ENCODE data around the gene ADAR. TPM values are rescaled to one million over a fixed set of nuclear protein-coding genes. Genes with fewer than 3 reads are reported as not detected.
A peak's percentile ranks its signal among the peaks of the same experiment; 100 is the strongest.

ADAR gene
- total RNA-seq, 8 experiments from 2014 or later: 56.8 to 127 (median 96.1) TPM

- H3K4me1 ChIP-seq (replicated peaks in 1 of 2): no peaks in the 10 kb centered on the region
- 80 to 100% (median 97%) methylated on average over 1 to 7 of the region's 10 CpGs; no CpG with 5 or more reads in 3 of the 10 experiments for WGBS, 10 experiments
- no peak overlapping the region for H3K4me3 ChIP-seq
- in situ Hi-C loops (cut with MboI; ENCODE audit: low pct_unique_long_range_greater_than_20kb in 2 of 9, low sequenced_read_pairs in 9 of 9, unreplicated experiment in 9 of 9): no loop called here
- ATAC-seq (replicated peaks in 6 of 8): no peak
- H3K27ac ChIP-seq: no peak overlapping the region
Measured at GRCh38 chr1:154589780-154590179, 18.2 kb downstream of the ADAR start.

DNA sequence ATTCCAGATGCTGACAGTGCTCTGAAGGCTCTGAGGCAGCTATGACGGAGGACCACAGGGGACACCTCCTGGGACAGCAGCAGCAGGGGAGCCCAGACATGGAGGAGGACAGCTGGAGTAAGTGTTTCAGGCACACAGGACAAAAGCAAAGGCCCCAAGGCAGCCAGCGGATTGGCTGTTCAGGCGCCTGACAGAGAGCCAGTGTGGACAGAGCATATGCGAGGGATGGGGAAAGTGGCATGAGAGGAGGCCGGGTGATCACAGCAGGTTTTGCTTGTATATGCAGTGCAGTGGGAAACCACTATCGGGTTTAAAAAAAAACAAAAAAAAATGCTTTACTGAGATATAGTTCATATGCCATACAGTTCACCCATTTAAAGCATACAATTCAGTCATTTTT is 21.3 kb downstream of the ADAR start:
- no peak overlapping the region for H3K27ac ChIP-seq
- 86 to 100% (median 93%) methylated on average over 1 to 6 of the region's 6 CpGs; no CpG with 5 or more reads in 1 of the 10 experiments for WGBS, 10 experiments
- H3K4me1 ChIP-seq (replicated peaks in 1 of 2): no peaks in the 10 kb centered on the region
- in situ Hi-C loops (cut with MboI; ENCODE audit: low pct_unique_long_range_greater_than_20kb in 2 of 9, low sequenced_read_pairs in 9 of 9, unreplicated experiment in 9 of 9): no loop called here
- no peak for ATAC-seq (replicated peaks in 6 of 8)
- no peak overlapping the region for H3K4me3 ChIP-seq

DNA sequence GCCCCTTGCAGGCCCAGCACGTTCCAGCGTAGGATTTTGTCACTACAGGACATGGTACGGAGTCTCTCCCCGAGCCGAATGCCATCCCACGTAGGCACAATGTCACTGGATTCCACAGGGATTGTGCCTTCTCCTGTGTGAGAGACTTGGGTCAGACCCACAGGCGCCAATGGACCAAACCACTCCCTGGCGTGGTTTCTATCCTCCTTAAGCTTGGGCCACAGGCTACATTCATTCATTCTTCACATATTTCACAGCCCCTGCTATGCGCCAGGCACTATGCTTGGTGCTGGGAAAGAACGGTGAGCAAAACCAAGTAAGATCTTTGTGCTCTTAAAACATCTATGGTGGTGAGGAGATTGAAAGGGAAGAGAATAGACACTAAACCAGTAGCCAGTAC is 21.8 kb downstream of the ADAR start:
- in situ Hi-C loops (cut with MboI; ENCODE audit: low pct_unique_long_range_greater_than_20kb in 2 of 9, low sequenced_read_pairs in 9 of 9, unreplicated experiment in 9 of 9): no loop called here
- ATAC-seq (replicated peaks in 6 of 8): no peak
- 87 to 100% (median 92%) methylated on average over 1 to 10 of the region's 10 CpGs; no CpG with 5 or more reads in 3 of the 10 experiments for WGBS, 10 experiments
- H3K4me3 ChIP-seq: no peak overlapping the region
- H3K27ac ChIP-seq: no peak overlapping the region
- H3K4me1 ChIP-seq (replicated peaks in 1 of 2): no peaks in the 10 kb centered on the region

GRCh38 chr1:154584267-154584994 is 23.6 kb downstream of the ADAR start:
- ATAC-seq (replicated peaks in 6 of 8): peak in 2 of 8 experiments; percentile 64 to 94
- in situ Hi-C loops (cut with MboI; ENCODE audit: low pct_unique_long_range_greater_than_20kb in 2 of 9, low sequenced_read_pairs in 9 of 9, unreplicated experiment in 9 of 9): no loop called here
- no peak overlapping the region for H3K4me3 ChIP-seq
- WGBS, 10 experiments: 49 to 100% (median 93%) methylated on average over 2 to 9 of the region's 9 CpGs; no CpG with 5 or more reads in 1 of the 10 experiments
- H3K4me1 ChIP-seq (replicated peaks in 1 of 2): no peaks in the 10 kb centered on the region
- H3K27ac ChIP-seq: no peak overlapping the region

DNA sequence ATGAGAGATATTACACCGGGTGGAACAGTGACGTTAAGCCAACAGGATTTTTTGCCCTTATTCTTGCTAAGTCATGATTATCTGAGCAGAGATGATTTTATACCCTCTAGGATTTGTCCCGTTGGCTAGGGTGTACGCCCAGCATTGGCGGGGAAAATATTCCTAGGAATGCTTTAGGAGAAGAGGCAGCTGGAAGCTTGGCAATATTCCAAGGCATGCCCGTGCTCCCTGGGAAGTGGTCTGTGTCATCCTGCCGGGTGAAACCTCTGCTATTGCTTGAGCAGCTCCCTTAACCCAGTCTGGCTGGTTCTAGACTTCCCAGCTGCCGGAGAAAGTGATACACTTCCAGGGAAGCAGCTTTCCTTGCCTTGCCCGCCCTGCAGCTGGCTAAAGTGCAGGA is 24.2 kb downstream of the ADAR start:
- Histone ChIP-seq H3K27ac (no peak overlapping the region), H3K4me1 (replicated peaks in 1 of 2) (no peaks in the 10 kb centered on the region), H3K4me3 (no peak overlapping the region)
- WGBS, 10 experiments: 60 to 95% (median 82%) methylated on average over 1 to 9 of the region's 9 CpGs; no CpG with 5 or more reads in 1 of the 10 experiments
- in situ Hi-C loops (cut with MboI; ENCODE audit: low pct_unique_long_range_greater_than_20kb in 2 of 9, low sequenced_read_pairs in 9 of 9, unreplicated experiment in 9 of 9): no loop called here
- ATAC-seq (replicated peaks in 6 of 8): peak in 1 of 8 experiments; percentile 15

DNA sequence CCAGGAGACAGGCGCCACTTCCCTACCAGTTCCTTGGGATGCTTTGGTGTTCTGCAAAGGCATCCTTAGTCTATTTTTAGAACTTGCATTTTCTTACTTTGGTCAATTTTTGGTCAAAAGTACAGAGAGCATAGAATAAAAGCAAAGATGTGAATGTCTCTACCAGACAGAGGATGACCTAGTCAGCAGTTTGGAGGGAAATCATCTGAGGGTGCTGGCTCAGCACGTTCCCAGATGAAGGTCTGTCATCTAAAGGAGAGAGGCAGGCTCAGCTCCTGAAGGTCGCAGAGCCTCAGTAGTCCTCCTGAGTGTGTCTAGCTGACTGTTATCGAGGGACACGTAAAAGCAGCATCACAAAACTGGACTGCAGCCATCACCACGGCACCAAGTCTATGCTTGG is 25.1 kb downstream of the ADAR start:
- in situ Hi-C loops (cut with MboI; ENCODE audit: low pct_unique_long_range_greater_than_20kb in 2 of 9, low sequenced_read_pairs in 9 of 9, unreplicated experiment in 9 of 9): no loop called here
- ATAC-seq (replicated peaks in 6 of 8): no peak

GRCh38 chr1:154581766-154582165 is 26.2 kb downstream of the ADAR start:
- no peaks in the 10 kb centered on the region for H3K4me1 ChIP-seq (replicated peaks in 1 of 2)
- WGBS, 10 experiments: 0 to 100% (median 0%) methylated on average over 1 to 3 of the region's 3 CpGs; no CpG with 5 or more reads in 5 of the 10 experiments
- H3K27ac ChIP-seq: no peak overlapping the region
- in situ Hi-C loops (cut with MboI; ENCODE audit: low pct_unique_long_range_greater_than_20kb in 2 of 9, low sequenced_read_pairs in 9 of 9, unreplicated experiment in 9 of 9): no loop called here
- no peak for ATAC-seq (replicated peaks in 6 of 8)
- H3K4me3 ChIP-seq: no peak overlapping the region

More for the DNA sequence above, 25.1 kb downstream of the ADAR start:
- Histone ChIP-seq H3K4me3 (no peak overlapping the region), H3K27ac (no peak overlapping the region), H3K4me1 (replicated peaks in 1 of 2) (no peaks in the 10 kb centered on the region)
- WGBS, 10 experiments: 70 to 100% (median 94%) methylated on average over 1 to 5 of the region's 6 CpGs; no CpG with 5 or more reads in 2 of the 10 experiments

DNA sequence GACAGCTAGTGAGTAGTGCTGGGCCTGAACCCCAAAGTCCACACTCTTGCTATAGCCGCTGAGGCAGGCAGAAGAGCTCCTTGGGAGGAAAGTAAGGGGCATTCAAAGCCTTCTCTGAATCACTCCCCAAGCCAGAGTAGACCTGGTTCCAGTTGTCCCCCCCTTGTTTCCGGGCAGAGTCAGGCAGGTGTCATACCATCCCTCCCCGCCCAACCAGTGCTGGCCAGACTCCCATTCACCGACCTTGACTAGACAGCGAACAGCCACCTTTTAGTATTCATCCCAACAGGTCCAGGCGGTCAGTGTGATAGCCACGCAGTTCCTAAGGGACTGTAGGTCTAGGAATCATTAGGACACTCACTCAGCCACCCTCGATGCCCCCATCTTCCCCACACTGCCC is 28.6 kb downstream of the ADAR start:
- peaks cover 0 to 8% of the 10 kb centered on the region in 2 donors for H3K4me1 ChIP-seq (replicated peaks in 1 of 2)
- in situ Hi-C loops (cut with MboI; ENCODE audit: low pct_unique_long_range_greater_than_20kb in 2 of 9, low sequenced_read_pairs in 9 of 9, unreplicated experiment in 9 of 9): no loop called here
- no peak overlapping the region for H3K4me3 ChIP-seq
- no peak for ATAC-seq (replicated peaks in 6 of 8)
- no peak overlapping the region for H3K27ac ChIP-seq
- WGBS, 10 experiments: 93 to 100% (median 96%) methylated on average over 1 to 5 of the region's 8 CpGs; no CpG with 5 or more reads in 4 of the 10 experiments

GRCh38 chr1:154578058-154578418 is 29.9 kb downstream of the ADAR start:
- Histone ChIP-seq H3K4me3 (no peak overlapping the region), H3K27ac (no peak overlapping the region), H3K4me1 (replicated peaks in 1 of 2) (peaks cover 5 to 14% of the 10 kb centered on the region in 2 donors)
- 33 to 100% (median 93%) methylated on average over 1 to 6 of the region's 6 CpGs; no CpG with 5 or more reads in 4 of the 10 experiments for WGBS, 10 experiments
- peak in 4 of 8 experiments; percentile 6 to 95 (median 81) for ATAC-seq (replicated peaks in 6 of 8)
- in situ Hi-C loops (cut with MboI; ENCODE audit: low pct_unique_long_range_greater_than_20kb in 2 of 9, low sequenced_read_pairs in 9 of 9, unreplicated experiment in 9 of 9): no loop called here

DNA sequence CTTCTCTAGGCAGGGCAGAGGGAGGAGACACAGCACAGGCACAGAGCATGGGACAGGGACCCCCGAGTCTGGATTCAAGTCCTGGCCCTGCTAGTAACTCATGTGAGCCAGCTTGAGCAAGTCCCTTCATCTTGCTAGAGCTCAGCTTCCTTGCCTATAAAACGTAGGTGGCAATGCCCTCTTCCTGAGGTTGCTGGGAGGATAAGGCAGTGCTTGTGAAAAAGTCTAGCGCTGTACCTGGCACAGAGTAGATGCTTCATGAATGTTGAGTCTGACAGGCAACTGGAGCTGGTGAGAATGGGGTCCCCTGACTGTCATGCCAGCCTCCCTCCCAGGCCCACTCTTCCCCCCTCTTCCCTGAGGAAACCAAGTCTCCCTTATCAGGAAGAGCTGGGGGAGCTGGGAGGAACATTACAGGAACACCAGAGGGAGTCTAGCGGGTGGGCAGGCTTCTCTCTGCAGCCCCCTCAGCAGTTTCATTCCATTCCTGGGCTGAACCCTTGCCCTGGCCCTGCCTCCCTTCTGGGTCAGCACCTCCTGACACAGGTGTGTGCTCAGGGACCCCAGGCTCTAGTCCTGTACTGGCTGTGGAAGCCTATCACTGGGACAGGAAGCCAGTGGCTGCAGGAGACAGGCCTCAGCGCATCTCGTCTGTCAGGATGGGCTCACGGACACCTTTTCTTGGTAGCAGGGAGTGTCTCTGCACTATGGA is 30.5 kb downstream of the ADAR start:
- in situ Hi-C loops (cut with MboI; ENCODE audit: low pct_unique_long_range_greater_than_20kb in 2 of 9, low sequenced_read_pairs in 9 of 9, unreplicated experiment in 9 of 9): no loop called here

GRCh38 chr1:154575951-154576566 is 31.9 kb downstream of the ADAR start:
- 50 to 100% (median 92%) methylated on average over 1 to 5 of the region's 8 CpGs; no CpG with 5 or more reads in 3 of the 10 experiments for WGBS, 10 experiments
- Histone ChIP-seq H3K4me1 (replicated peaks in 1 of 2) (peaks cover 18 to 25% of the 10 kb centered on the region in 2 donors), H3K27ac (no peak overlapping the region), H3K4me3 (no peak overlapping the region)
- peak in 1 of 8 experiments; percentile 4 for ATAC-seq (replicated peaks in 6 of 8)
- in situ Hi-C loops (cut with MboI; ENCODE audit: low pct_unique_long_range_greater_than_20kb in 2 of 9, low sequenced_read_pairs in 9 of 9, unreplicated experiment in 9 of 9): no loop called here

More for the DNA sequence above, 30.5 kb downstream of the ADAR start:
- Histone ChIP-seq H3K27ac (no peak overlapping the region), H3K4me1 (replicated peaks in 1 of 2) (peaks cover 10 to 19% of the 10 kb centered on the region in 2 donors), H3K4me3 (no peak overlapping the region)
- no peak for ATAC-seq (replicated peaks in 6 of 8)
- 47 to 100% (median 80%) methylated on average over 1 to 4 of the region's 7 CpGs; no CpG with 5 or more reads in 1 of the 10 experiments for WGBS, 10 experiments

DNA sequence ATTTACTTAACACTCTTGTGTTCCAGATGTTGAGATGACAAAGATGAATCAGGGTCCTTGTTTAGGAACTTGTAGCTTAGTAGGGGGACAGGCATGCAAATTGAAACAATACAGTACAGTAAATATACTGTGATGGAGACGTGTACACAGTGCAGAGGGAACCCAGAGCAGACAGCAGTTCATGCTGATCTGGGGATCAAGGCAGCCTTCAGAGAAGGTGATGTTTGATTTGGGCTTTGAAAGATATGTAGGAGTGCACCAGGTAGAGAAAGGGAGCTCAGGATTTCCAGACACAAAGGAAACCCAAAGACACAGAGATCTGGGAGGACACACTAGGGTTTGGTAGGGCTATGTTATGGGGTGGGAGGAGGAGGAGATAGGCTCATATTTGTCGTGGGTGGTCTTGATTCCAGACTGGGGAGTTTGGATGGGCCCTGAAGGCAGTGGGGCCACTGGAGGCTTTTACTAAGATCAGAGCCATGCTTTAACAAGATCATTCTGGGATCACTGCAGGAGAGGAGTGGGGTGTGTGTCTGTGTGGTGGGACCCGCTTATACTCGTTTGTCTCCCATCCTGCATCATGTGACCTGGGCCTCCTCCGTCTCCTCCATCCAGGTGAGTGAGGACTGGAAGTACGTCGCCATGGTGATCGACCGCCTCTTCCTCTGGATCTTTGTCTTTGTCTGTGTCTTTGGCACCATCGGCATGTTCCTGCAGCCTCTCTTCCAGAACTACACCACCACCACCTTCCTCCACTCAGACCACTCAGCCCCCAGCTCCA is 32.6 kb downstream of the ADAR start:
- in situ Hi-C loops (cut with MboI; ENCODE audit: low pct_unique_long_range_greater_than_20kb in 2 of 9, low sequenced_read_pairs in 9 of 9, unreplicated experiment in 9 of 9): no loop called here
- no peak overlapping the region for H3K27ac ChIP-seq
- peak in 3 of 8 experiments; percentile 2 to 9 (median 3) for ATAC-seq (replicated peaks in 6 of 8)
- peaks cover 18 to 25% of the 10 kb centered on the region in 2 donors for H3K4me1 ChIP-seq (replicated peaks in 1 of 2)
- no peak overlapping the region for H3K4me3 ChIP-seq
- WGBS, 10 experiments: 84 to 100% (median 87%) methylated on average over 3 to 9 of the region's 10 CpGs; no CpG with 5 or more reads in 3 of the 10 experiments
